HG03575 (cell line): ENCODE results near the gene NRXN2.

Source experiments
- ATAC-seq: cut with Tn5 transposase; IDR thresholded peaks from one replicate; pipeline ENCODE4 v1.9.1; 2021; ENCODE audit not compliant: unreplicated experiment, insufficient number of reproducible peaks, low FRiP score; ENCODE audit errors: extremely low read depth

The NRXN2 gene

DNA sequence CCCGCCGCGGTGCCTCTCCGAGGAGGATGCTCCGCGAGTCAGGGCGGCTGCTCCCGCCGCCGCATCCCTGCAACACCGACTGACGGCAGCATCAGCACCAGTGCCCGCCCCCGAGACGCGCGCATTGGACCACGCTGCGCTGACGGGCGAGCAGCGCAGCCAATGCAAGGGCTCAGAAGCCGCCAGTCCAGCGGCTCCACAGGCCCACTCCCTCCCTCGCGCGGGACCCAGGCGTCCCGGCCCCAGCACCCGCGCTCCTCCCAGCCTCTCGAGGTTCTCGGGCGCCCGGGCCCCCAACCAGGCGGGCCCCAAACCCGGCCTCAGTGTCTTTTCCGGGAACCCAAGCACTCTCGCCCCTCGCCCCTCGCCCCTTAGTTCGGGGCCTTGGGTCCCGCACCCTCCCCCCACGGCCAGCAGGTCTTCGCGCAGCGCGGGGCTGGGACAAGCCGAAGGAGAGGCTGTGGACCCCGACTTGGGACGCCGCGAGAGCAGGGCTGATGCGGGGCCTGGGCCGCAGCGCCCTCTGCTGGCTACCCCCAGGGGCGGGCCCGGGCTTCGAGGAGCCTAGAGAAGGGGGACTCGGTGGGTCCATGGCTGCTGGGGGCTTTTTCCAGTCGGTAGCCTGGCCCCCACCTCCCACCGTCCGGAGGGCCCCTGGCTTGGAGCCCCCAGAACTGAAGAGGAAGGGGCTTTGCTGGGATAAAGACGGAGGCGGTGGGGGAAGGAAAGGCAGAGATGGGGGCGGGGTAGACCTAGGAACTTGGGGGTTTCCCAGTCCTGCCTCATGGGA lies at the start of gene NRXN2:
NRXN2 (minus strand) TSS at position 81 of the 790 bp plus-strand sequence. CDS start 9,498 bp downstream, outside the sequence.
- no peak for ATAC-seq

DNA sequence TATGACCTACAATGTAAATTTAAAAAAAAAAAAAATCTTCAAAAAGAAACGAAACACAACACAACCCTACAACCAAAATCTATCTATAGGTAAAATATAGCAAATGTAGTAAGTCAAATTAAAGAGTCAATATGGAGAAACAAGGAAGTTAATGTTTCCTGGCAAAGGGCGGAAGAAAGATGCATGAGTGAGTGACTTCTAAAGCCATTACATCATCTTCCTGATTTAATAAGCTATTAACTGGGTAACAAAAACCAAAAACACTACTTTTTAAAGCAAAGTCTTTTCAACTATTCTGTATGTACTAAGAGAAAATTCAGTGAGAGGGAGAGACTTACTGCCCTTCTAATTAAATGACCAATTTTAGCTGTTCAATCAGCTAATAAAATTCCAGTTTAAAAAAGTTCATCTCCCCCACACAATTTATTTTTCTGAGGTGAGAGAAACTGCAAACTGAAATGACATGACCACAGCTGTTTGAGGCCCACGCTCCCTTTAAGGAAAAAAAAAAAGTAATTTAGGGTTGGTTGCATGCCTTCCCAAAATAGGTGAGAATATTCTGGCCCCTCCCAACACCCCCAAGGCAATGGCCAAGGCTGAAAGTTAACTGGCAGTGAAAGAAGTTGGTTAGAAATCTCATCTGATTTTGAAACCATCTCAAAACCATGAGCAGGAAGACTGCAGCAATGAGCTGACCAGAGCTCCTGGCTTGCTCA lies 49.5 kb upstream of the NRXN2 start:
- no peak for ATAC-seq

DNA sequence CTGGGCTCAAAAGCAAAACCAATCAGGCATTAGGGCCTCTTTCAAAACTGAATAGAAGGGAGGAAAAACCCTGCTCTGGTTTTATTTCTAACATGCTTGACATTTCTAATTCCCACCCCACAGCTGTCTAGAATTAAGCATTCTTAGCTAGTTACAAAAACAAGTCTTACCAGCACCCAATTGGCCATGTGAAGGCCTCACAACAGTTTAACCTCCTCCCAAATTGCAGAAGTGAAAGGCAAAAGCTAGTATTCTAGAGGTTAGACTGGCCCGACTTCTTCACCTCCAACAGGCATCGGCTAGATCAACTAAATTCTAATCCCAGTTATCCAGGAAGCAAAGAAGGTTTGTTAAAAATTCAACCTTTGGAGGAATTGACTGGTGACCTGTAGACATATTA lies 48.9 kb upstream of the NRXN2 start:
- ATAC-seq, result no peak

DNA sequence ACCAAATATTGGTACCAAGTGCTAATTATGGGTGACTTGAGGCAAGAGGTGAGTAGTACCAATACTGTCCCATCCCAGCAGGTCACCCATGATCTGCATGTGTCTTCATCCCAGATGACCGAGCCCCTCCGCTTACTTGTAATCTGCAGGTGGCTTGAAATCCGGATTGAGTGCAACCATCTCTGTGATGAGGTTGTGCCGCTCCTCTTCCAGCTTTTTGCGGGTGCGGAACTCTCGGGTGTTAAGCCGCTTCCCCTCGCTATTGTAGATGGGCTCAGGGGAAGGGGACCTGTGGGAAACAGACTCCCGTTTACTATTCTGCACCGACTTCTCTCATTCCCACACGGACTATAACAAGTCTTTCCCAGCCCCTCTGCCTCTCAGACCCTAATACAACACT lies 47.1 kb upstream of the NRXN2 start:
- ATAC-seq, result no peak

DNA sequence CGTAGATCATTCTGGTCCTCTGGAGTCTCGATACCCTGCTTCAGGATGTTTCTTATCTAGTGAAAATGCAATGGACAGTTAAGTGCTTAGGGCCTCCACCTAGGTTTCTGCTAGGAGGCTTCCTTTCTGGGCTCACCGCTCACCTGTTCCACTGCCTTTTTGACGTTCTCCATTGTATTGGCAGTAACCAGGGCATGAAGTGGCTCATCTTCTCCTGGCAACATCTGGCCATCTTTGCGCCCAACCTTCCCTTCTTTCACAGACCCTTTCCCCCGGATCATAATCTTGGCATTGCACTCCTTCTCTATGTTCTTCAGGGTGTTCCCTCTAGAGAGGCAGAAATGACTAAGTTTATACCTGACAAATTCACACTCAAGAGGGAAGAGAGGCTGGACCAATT lies 46.3 kb upstream of the NRXN2 start:
- no peak for ATAC-seq

DNA sequence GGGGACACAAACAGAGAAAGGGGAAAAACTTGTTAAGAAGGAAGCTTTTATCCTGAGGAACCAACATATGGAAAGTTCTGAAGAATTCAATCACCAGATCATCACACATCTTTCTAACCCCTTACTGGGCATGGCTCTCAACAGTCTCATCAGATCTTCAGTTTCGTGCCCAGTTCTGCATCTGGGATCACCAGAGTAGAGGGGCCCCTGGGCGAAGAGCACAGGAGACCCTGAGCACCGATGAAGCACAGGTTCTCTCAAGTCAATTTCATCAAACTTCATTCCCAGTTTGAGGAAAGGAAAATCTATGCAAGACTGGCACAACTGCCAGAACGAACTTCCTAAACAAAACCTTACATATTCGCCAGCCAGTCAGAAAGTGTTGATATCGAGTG lies 45.3 kb upstream of the NRXN2 start:
- ATAC-seq, result no peak

DNA sequence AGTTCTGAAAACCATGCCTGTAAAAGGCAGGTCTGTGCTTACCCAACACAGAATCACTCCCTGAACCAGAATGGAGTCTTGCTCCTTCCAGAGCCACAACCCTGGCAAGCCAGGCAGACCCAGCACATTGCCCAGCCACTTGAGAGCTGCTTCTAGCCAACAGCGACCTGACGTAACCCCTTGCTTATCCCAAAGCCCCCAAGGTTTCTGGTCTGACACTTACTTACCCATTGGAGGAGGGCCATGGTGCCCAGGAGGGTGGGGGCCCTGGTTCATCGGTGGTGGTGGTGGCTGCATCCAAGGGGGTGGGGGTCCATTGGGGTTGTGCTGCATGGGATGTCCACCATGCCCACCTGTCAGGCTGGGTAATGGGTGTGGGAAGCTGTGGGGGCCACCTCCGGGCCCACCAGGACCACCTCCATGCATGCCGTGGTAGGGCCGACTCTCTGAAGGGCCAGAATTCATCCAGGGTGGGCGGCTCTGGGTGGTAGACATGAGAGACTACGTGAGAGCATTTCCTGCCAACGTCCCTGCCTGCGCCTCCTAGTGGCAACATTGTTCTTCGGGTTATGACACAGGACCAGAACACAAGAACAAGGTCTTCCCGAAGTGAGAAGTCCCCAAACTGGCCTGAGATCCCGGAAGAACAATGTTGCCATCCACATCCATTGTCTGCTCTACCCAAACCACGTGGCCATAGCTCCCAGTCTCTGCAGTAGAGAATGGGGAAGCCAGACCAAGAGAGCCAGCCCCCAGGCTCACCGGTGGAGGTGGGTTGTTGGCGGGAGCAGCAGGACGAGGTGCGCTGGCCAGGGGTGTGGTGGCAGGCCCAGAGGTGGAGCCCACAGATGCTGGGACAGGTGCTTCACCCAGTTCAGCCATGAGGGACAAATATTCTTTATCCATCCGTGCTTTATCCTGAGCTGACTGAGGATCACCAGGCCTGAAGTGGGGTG lies 44.6 kb upstream of the NRXN2 start:
- ATAC-seq, result no peak

DNA sequence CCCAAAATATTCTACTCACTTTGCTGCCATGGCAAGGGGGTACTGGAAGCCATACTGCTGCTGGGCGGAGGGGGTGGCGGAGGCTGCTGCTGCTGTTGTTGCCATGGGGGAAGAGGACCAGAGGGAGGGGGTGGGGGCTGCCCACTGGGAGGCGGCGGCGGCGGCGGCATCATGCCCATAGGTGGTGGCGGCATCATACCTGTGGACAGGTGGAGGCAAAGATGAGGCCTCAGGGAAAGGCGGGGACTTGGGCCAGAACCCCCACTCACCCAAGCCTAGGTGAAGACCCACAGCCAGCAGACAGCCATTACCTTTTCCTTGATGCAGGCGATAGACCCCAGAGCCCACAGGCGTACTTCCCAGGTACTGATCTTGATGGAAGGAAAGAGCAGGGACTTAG lies 43.9 kb upstream of the NRXN2 start:
- no peak for ATAC-seq

DNA sequence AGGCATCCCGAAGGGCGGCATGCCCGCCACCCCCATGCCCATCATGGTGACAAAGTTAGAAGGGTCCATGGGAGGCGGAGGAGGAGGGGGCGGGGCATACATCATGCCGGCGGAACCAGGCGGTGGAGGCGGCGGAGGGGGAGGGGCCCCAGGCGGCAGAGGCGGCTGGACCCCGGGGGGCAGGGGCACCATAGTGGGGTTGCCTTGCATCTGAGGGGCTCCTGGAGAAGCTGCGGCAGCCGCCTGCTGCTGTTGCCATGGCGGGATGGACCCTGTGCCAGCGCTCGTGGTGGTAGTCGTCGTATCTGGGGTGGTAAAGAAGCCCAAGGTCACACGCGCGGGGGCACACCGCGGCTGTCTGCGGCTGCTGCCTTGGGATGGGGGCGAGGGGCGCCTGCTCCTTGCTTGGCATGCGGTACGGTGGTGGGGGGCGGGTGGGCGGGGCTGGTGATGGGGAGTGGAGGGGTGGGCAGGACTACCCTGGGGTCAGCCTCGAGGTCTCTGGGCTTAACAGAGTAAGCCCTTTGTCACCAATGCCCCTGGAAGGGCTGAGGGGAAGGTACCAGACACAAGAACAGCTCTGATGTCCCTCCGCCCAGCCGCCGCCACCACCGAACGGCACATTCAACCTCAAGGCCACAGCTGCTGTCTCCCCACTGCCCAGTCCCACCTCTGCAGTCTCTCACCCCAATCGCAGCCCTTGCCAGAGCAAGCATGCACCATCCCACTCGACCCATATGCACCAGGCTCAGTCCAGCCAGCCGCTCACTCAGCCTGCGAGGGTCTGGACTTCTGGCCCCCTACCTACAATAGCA lies 43.1 kb upstream of the NRXN2 start:
- no peak for ATAC-seq

DNA sequence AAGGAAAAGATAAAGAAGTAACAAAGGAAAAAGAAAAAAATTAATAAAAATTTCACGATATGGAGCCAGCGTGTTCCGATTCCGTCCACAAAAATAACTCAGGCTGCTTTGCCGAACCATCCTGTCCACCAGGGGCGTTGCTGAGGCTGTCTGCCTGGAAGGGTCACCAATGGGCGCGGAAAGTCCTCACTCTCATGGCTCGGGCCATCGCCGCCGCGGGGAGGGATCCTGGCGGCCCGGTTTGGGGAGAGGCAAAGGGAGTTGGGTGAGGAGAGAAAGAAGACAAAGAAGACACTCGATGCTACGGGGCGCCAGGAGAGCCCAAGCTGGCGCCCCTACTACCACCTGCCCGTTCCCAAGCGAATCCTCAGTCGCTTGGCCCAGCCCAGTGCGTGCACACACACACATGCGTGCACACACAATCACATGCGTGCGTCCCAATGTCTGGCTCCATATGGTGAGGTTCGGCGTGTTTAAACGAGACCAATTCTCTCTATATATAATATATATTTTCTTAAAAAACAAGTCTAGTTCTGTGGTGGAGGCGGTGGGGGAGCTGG lies 42.4 kb upstream of the NRXN2 start:
- ATAC-seq, result no peak

DNA sequence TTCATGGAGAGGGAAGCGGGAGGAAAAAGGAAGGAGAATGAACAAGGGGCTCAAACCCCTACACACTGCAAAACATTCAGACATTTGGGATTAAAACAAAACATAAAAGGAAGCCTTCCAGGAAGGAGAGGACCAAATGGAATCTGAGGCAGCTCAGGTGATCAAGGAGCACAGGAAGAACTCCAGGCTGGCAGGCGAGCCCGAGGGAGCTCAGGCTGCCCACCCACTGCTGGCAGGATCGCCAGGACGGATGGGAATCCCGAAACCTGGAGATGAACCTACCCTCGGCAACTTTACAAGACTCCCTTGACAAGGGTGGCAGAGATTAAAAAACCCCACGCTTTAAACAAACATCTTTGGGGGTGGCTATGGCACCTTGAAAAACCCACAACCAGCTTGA lies 41.8 kb upstream of the NRXN2 start:
- ATAC-seq, result no peak

DNA sequence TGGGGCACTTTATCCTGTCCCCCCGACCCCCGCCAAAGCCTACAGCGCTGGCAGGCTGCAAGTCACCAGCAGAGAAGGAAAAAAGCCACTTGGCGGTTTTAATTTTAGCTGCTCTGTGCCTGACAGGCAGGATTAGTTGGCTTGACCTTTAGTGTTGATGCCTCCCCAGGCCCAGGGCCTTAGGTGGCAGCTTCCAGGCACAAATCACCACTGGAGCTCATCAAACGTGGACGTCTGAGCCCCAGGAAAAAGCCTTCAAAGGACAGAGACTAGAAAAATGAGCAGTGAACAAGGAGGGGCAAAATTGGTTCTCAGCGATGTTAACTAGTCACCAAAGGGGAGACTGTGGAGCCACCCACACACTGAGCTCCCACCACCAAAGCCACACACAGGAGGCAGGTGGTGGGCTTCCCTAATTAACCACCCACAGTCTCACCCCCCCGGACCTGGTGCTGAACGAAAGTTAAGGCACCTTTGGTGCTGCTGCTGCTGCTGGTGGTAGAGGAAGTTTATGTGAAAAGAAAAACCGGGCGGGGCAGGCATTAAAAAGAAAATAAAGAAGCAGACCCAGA lies 41.1 kb upstream of the NRXN2 start:
- no peak for ATAC-seq

DNA sequence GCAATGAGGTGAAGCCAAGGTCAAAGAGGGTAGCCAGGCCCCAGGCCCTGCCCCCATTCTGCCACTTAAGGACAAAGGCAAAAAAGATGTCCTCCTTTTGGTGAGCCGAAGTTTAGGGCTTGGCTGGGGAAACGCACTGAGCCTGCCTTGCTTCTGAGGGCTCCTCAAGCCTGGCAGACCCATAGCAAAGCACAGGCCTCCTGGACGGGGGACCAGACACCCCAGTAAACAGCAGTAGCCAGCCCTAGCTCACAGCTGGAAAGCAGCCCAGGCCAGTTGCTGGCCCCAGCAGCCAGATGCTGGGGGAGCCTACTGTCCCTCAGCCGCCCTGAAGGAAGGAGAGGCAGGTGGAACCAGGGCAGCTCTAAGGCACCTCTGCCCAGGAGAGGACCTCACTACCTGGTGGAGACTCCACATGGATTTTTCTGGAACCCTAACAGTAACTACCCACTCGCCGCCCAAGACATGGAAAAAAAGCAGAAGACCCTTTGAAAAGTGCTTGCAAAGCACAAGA lies 40.6 kb upstream of the NRXN2 start:
- no peak for ATAC-seq

DNA sequence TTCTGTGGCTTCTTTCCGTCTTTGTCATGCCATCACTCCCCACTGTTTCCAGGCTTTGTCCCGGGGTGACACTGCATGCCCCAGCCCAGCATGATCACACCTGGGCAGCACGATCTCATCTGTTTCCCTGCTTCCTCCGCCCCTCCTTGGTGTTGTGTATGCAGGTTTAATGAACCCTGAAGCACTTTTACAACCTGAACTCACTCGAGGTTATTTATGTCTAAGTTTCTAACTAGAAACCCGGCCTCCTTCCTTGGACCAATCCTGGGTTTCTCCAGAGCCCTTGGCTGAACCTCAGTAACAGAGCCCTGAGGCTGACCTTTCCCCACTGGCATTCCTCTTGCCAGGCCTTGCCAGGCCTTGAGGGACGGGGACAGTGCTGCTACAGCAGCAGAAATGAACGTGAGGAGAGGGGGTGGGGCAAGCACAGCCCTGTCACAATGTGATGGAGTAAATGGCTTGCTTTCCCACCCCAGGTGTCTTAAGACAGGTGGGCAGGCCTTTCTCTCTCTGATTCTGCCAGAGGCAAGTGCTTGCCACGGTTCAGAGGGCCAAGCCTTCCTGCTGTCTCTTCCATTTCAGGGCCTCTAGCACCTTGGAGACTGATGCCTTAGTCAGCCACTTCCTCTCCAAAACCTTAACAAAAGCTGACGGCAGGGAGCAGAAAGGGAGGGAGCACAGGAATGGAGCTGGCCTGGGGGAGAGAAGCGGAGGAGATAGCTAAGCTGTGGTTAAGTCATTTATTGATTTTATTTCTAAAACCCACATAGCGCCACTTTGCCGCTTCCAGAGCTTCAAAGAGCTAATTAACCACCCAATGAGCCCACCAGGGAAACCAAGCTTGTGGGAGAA lies 39.9 kb upstream of the NRXN2 start:
- ATAC-seq, result no peak

DNA sequence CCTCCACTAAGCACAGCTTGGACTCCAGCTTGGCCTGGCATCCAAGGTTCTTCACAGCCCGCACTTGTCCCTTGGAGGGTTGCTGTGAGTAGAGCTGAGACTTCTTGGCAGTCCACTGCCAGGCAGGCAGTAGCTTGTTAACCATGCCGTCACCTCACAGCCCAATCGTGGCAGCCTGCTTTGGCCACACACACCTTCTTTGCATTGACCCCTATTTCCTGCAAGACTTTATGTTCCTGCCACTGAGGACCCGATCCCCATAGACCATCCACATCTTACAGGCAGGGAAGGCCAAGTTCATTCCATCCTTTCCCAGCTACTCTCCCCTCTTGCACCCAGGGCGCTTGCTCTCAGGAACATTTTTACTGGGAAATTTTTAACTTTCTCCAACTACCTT lies 39.3 kb upstream of the NRXN2 start:
- no peak for ATAC-seq

DNA sequence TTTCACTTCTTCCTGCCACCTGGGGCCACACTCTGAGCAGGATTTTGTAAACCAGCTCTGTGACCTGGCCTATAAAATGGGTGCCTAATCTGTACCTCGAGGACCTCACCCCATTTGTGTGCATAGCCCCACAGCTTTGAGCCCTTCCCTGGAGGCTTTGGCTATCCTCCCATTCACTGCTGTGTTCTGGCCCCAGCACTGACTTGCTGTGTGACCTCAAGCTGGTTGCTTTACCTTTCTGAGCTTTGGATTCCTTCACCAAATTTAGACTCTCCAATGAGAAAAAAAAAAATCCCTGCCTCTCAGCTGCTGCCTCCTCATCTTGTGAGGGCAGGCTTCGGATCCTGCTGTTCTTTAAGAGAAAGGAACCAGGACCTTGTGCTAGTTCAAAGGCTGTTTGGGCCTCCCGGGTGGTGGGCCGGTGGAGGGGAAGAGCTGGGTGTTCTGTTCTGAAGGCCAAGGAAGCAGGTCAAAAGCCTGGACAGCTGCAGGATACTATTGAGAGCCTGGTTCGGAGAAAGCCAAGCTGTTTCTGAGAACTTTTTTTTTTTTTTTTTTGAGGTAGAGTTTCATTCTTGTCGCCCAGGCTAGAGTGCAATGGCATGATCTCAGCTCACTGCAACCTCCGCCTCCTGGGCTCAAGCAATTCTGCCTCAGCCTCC lies 37.9 kb upstream of the NRXN2 start:
- ATAC-seq, result no peak
